22Rv1 (cell line): ENCODE results near the gene SLC66A2.
A peak's percentile ranks its signal among the peaks of the same experiment; 100 is the strongest.

Source experiments
- ZFX ChIP-seq: fragments of 450-650 bp; IDR thresholded peaks from 2 replicates; pipeline ENCODE4 v1.6.1; 2017; ENCODE audit warnings: antibody characterized with exemption, borderline replicate concordance
- TF ChIP-seq, protein P1 (sequence below): fragments of 450-650 bp; IDR thresholded peaks from 2 replicates; pipeline ENCODE4 v1.5.1; 2017; ENCODE audit warnings: mild to moderate bottlenecking

GRCh38 chr18:79884963-79885728 is 66.3 kb downstream of the SLC66A2 start:
- TF ChIP-seq, protein P1, sequence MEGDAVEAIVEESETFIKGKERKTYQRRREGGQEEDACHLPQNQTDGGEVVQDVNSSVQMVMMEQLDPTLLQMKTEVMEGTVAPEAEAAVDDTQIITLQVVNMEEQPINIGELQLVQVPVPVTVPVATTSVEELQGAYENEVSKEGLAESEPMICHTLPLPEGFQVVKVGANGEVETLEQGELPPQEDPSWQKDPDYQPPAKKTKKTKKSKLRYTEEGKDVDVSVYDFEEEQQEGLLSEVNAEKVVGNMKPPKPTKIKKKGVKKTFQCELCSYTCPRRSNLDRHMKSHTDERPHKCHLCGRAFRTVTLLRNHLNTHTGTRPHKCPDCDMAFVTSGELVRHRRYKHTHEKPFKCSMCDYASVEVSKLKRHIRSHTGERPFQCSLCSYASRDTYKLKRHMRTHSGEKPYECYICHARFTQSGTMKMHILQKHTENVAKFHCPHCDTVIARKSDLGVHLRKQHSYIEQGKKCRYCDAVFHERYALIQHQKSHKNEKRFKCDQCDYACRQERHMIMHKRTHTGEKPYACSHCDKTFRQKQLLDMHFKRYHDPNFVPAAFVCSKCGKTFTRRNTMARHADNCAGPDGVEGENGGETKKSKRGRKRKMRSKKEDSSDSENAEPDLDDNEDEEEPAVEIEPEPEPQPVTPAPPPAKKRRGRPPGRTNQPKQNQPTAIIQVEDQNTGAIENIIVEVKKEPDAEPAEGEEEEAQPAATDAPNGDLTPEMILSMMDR = peak; percentile 31; the same call in 1 of the 2 replicates
- TF ChIP-seq ZFX = no peak
